NCI-H774 (cell line): Measurements from ENCODE around the gene TNPO3.
"Not testable (repeated sequence)": the region's sequence is repeated elsewhere in the genome, so short reads cannot be mapped to it uniquely, and the experiment has no call there.

Experiments used
- DNase-seq: peaks from one replicate; lab custom pipeline; 2025; lab: John Stamatoyannopoulos, UW

The TNPO3 gene

GRCh38 chr7:129014501-129015101, 40.3 kb downstream of the TNPO3 start:
- DNase-seq, result no peak

GRCh38 chr7:129013048-129013724, 41.7 kb downstream of the TNPO3 start:
- DNase-seq, result no peak

- DNase-seq, result no peak
Measured at GRCh38 chr7:129012641-129013040, 42.3 kb downstream of the TNPO3 start.

- no peak for DNase-seq
Measured at GRCh38 chr7:129010075-129010474, 44.8 kb downstream of the TNPO3 start.

DNA sequence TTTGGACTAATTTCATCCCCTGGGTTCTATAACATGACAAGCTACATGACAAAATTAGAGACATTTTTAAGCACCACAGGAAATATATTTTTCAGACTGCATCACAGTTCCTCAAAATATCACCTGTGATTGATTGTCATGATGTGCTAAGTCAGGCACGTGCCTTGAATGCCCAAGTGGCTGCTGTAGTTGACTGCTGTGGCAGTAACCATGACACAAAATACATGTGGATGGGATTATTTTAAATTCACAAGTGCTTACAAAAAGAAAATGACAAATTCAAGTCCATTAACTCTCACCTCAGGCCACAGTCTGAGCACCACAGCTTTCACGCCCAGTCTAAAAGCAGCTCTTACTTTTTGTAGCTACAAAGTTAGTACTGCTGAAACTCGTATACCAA, 45.5 kb downstream of the TNPO3 start:
- no peak for DNase-seq

GRCh38 chr7:129008645-129009414, 46.1 kb downstream of the TNPO3 start:
- no peak for DNase-seq

DNA sequence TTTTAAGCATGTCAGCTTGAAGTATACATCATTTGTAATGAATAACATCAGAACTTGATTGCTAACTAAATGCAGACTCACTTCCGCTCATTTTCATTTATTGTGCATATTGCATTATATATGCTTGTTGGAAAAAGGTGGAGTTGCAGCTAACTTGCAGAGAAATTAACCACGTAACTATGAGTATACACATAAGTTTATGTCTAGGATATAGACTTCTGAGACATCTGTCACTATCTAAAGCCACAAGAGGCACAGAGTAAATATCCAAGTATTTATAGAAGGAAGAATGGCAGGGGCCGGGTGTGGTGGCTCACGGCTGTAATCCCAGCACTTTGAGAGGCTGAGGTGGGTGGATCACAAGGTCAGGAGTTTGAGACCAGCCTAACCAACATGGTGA, 47.3 kb downstream of the TNPO3 start:
- no peak for DNase-seq

DNA sequence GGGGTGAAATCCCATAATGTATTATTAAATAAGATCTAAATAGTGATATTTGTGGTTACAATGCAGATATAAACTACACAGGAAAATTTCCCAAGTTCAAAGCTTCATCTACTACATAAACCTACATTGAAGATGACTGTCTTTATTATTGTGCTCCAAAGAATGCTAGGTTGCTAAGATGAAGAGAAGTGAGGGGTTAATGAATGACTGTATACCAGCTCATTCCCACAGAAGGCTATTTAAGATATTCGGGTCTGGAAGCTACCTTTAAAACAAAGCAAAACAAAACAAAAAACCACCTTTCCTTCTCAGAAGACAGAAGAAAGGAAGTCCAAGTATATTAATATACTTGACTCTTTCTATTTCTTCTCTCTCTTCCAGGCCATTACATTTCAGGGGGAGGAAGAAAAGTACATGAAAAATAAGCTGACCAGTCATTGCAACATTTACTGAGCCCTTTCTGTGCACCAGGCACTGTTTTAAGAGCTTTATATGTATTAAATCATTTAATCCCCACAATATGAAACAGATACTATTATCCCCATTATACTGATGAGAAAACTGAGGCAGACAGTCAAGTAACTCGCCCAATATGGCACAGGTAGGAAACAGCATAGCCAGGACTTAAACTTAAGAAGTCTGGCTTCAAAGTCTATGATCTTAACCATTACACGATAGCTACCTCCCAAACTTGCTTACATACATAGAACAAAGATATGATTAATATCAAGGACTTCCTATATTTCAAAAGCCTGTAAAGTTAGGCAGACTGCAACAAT, 48.1 kb downstream of the TNPO3 start:
- no peak for DNase-seq

DNA sequence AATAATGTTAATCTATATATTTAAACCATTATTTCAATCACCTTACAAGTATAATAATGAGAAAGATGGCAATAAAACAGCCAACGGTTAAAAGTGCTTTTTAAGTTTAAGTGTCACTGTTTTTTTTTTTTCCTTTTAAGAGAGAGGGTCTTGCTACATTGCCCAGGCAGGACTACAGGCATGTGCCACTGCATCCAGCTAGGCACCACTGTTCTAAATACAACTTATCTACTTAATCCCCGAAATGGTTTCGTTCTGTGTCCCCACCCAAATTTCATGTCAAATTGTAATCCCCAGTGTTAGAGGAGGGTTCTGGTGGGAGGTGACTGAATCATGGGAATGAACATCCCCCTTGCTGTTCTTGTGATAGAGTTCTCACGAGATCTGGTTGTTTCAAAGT, 49.7 kb downstream of the TNPO3 start:
- no peak for DNase-seq

GRCh38 chr7:128997181-128997580, 57.7 kb downstream of the TNPO3 start:
- DNase-seq, result no peak

GRCh38 chr7:128994560-128994959, 60.4 kb downstream of the TNPO3 start:
- not testable (repeated sequence) for DNase-seq

- DNase-seq, result no peak
Measured at GRCh38 chr7:128993419-128993818, 61.5 kb downstream of the TNPO3 start.

GRCh38 chr7:128989961-128990360, 65.0 kb downstream of the TNPO3 start:
- no peak for DNase-seq

- DNase-seq, result no peak
Measured at GRCh38 chr7:128988372-128988771, 66.5 kb downstream of the TNPO3 start.

- no peak for DNase-seq
Measured at GRCh38 chr7:128986609-128987008, 68.3 kb downstream of the TNPO3 start.

DNA sequence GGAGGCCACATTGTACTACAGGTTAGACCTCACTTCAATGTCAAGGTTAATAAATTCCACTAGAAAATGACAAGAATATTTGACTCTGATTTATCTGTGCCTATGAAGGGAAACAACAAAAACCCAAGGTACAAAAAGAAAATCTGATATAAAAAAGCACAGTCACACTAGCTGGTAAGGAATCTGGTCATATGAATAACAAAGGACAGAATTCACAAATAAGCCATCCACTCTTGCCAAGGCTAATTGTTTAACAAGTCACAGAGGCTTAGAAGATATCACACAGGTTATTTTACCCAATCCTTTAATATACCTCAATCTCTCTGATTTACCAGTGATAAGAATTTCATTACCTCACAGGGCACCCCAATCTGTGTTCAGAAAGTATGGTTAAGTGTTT, 69.3 kb downstream of the TNPO3 start:
- DNase-seq, result no peak

DNA sequence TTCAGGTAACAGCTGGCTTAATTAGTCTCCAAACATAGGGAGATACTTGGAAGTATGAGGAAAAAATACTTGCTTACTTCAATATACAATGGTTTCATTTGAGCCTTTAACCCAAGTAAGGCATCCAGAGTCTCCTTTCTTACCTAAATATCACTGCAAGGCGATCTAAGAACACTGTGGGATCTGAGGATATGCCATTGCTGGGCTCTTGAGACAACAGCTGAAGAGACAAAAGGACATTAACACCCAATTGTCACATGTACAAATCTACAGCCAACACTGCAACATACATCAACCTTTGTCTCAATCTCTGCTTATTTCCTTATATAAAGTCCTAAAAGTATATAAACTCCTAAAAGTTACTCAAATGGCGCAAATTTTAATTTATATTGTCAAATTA, 72.8 kb downstream of the TNPO3 start:
- no peak for DNase-seq

GRCh38 chr7:128974241-128974934, 80.5 kb downstream of the TNPO3 start:
- no peak for DNase-seq

DNA sequence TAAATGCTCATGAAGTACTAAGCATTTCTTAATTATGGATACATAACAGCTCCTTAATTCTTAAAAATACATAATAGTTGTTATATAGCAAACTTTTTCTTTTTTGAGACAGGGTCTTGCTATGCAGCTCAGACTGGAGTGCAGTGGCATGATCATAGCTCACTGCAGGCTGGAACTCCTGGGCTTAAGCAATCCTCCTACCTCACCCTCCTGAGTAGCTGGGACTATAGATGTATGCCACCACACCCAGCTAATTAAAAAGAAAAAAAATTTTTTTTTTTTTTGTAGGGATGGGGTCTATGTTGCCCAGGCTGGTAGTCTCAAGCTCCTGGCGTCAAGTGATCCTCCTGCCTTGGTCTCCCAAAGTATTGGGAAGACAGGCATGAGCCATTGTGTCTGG, 86.3 kb downstream of the TNPO3 start:
- DNase-seq, result no peak

DNA sequence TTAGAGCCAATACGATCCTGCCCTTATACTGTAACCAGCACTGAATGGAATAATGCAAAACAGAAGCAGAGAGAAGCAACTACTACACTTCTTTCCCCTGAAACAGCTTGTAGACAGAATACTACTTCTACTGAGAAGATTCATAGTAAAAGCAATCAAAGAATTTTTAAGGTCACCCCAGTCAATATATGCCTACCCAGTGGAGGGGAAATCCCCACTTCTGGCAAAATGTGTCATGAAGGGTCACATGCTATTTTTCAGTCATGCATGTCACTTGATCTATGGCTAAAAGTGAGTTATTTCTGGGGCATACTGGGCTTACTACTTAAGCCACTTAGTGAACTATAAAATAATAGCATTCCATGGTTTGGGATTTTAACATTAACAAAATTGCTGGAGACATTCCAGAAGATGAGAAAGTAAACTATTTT, 91.6 kb downstream of the TNPO3 start:
- no peak for DNase-seq

DNA sequence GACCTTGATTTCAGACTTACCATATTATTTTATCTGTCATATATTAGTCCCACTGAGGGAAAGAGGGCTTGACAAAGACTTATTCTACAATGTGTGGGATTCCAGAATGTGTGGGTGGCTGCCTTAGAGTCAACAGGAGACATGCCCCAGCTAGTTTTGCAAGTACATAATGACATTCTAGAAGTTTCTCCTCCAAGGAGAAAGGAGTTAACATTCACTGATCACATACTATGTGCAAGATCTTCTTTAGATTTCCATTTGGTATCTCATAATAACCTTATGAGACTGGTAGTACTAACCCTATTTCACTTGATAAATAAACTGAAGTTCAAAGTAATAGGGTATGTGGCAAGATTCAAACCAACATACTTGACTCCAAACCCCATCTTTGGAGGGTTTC, 92.0 kb downstream of the TNPO3 start:
- no peak for DNase-seq
